CD4-positive, alpha-beta T cell (primary cell): ENCODE measurements around the gene GFI1. TPM values are rescaled to one million over a fixed set of nuclear protein-coding genes. Genes with fewer than 3 reads are reported as not detected.

ENCODE experiments used
- ATAC-seq: fragments of 200-7000 bp; cut with Tn5 transposase; one replicate; pipeline ENCODE4 v1.10.0; 2022; ENCODE audit warnings: mild to moderate bottlenecking; ENCODE audit not compliant: poor library complexity
- CTCF ChIA-PET: fragments of 350-600 bp; sonication (Branson Sonifier 250); formaldehyde crosslinking; loops from one replicate; lab custom pipeline; 2021; ENCODE audit warnings: antibody characterized with exemption, inconsistent platforms; lab: Charles Lee
- POLR2A ChIA-PET: fragments of 350-600 bp; sonication (Branson Sonifier 250); formaldehyde crosslinking; loops from one replicate; lab custom pipeline; 2021; ENCODE audit warnings: antibody characterized with exemption, inconsistent platforms; lab: Charles Lee
- DNase-seq, 14 experiments: peaks; one replicate each; pipeline ENCODE4 v3.0.0-alpha.2; 2013 to 2020; ENCODE audit warnings: mixed read lengths in 2 of 14
- H3K27ac ChIP-seq, 2 donors: one replicate each; pipeline versions ENCODE4 v1.5.1 to v1.7.0; 2013; ENCODE audit warnings: low read length in 2 of 2, low read depth in 1 of 2, mild to moderate bottlenecking in 1 of 2
- H3K27me3 ChIP-seq, 2 experiments: 1 replicate in 1 of 2; 2 replicates in 1 of 2; pipeline versions ENCODE4 v1.6.1 to v1.7.0; 2013; ENCODE audit warnings: low read length in 2 of 2, control low read depth in 1 of 2, mild to moderate bottlenecking in 1 of 2, moderate library complexity in 1 of 2; ENCODE audit not compliant: insufficient read depth in 2 of 2, control insufficient read depth in 1 of 2
- H3K36me3 ChIP-seq: one replicate; pipeline ENCODE4 v1.6.1; 2013; ENCODE audit warnings: low read length, control low read depth; ENCODE audit not compliant: insufficient read depth
- H3K4me1 ChIP-seq: one replicate; pipeline ENCODE4 v1.6.1; 2013; ENCODE audit warnings: low read length, control low read depth; ENCODE audit not compliant: insufficient read depth
- H3K4me3 ChIP-seq: one replicate; pipeline ENCODE4 v1.5.1; 2013; ENCODE audit warnings: mild to moderate bottlenecking, low read length, moderate library complexity
- H3K9me3 ChIP-seq, 2 experiments: 1 replicate in 1 of 2; 2 replicates in 1 of 2; pipeline versions ENCODE4 v1.6.1 to v1.7.0; 2013; ENCODE audit warnings: low read length in 2 of 2, mild to moderate bottlenecking in 2 of 2, control low read depth in 1 of 2, moderate library complexity in 1 of 2; ENCODE audit not compliant: control insufficient read depth in 1 of 2, insufficient read depth in 1 of 2
- H3K27ac Mint-ChIP-seq: one replicate; pipeline ENCODE4 v1.8.0; 2020; ENCODE audit warnings: mixed read lengths
- H3K27me3 Mint-ChIP-seq: one replicate; pipeline ENCODE4 v1.8.0; 2021; ENCODE audit warnings: mixed read lengths
- H3K36me3 Mint-ChIP-seq: one replicate; pipeline ENCODE4 v1.8.0; 2021; ENCODE audit warnings: low read depth, mixed read lengths
- H3K4me1 Mint-ChIP-seq: one replicate; pipeline ENCODE4 v1.8.0; 2021; ENCODE audit warnings: low read depth, mixed read lengths
- H3K4me3 Mint-ChIP-seq: one replicate; pipeline ENCODE4 v1.8.0; 2020; ENCODE audit warnings: mild to moderate bottlenecking, mixed read lengths
- H3K9me3 Mint-ChIP-seq: one replicate; pipeline ENCODE4 v1.8.0; 2020; ENCODE audit warnings: mixed read lengths
- CTCF ChIP-seq: fragments of 200-600 bp; IDR thresholded peaks from one replicate; pipeline ENCODE4 v1.8.0; 2022; ENCODE audit warnings: antibody characterized with exemption, mild to moderate bottlenecking
- intact Hi-C, 2 experiments: fragments of 100-400 bp; cut with DNase I in 1 of 2; cut with micrococcal nuclease in 1 of 2; formaldehyde crosslinking; loops; one replicate each; pipeline versions ENCODE4 v1.15.1 to v1.9.0; 2023 to 2025; cut with DNase I, micrococcal nuclease
- total RNA-seq, 174 experiments: library from RNA in 2 of 174; stranded (reverse) in 2 of 174; gene quantifications; one replicate each; pipeline ENCODE4 v1.2.3 and lab custom pipeline; 2021 to 2026

The GFI1 gene
- total RNA-seq, 2 experiments from 2014 or later, result 13.0 to 15.3 TPM

GRCh38 chr1:92465256-92465647, 21.5 kb downstream of the GFI1 start:
- TF ChIP-seq CTCF, result no peak
- Mint-ChIP-seq H3K36me3 (no peaks in the 10 kb centered on the region), H3K9me3 (no peaks in the 10 kb centered on the region), H3K4me1 (peaks cover 61% of the 10 kb centered on the region), H3K4me3 (no peak overlapping the region), H3K27ac (no peak overlapping the region), H3K27me3 (no peaks in the 10 kb centered on the region)
- ChIA-PET POLR2A (interaction anchor here (2.3 kb wide), 1 partner anchor 19 kb away, joined by 14 read pairs; no protein-coding TSS in a partner anchor), CTCF (no interaction called here)
- Histone ChIP-seq H3K27me3 (no peaks in the 10 kb centered on the region), H3K36me3 (no peaks in the 10 kb centered on the region), H3K4me1 (peaks cover 31% of the 10 kb centered on the region), H3K4me3 (no peak overlapping the region), H3K9me3 (no peaks in the 10 kb centered on the region), H3K27ac (no peak overlapping the region)
- ATAC-seq, result no peak
- intact Hi-C loops, result no loop called here
- no peak for DNase-seq

GRCh38 chr1:92464588-92465255, 22.0 kb downstream of the GFI1 start:
- Mint-ChIP-seq H3K4me1 (peaks cover 65% of the 10 kb centered on the region), H3K36me3 (no peaks in the 10 kb centered on the region), H3K4me3 (peak overlapping the region; percentile 27), H3K9me3 (no peaks in the 10 kb centered on the region), H3K27me3 (no peaks in the 10 kb centered on the region), H3K27ac (peak overlapping the region; percentile 23)
- peak in 1 of 14 experiments; percentile 45 for DNase-seq
- intact Hi-C loops, result no loop called here
- ATAC-seq, result no peak
- Histone ChIP-seq H3K27me3 (no peaks in the 10 kb centered on the region), H3K36me3 (no peaks in the 10 kb centered on the region), H3K4me1 (peaks cover 36% of the 10 kb centered on the region), H3K4me3 (no peak overlapping the region), H3K27ac (no peak overlapping the region), H3K9me3 (no peaks in the 10 kb centered on the region)
- TF ChIP-seq CTCF, result no peak
- POLR2A ChIA-PET, result interaction anchor here (2.3 kb wide), 1 partner anchor 19 kb away, joined by 14 read pairs; no protein-coding TSS in a partner anchor
- CTCF ChIA-PET, result no interaction called here

GRCh38 chr1:92461364-92462097, 25.2 kb downstream of the GFI1 start:
- H3K4me1 ChIP-seq, result peaks cover 32% of the 10 kb centered on the region
- no peaks in the 10 kb centered on the region for H3K9me3 Mint-ChIP-seq
- no peaks in the 10 kb centered on the region for H3K36me3 ChIP-seq
- no peak overlapping the region for H3K27ac ChIP-seq
- no peak overlapping the region for H3K4me3 Mint-ChIP-seq
- H3K36me3 Mint-ChIP-seq, result no peaks in the 10 kb centered on the region
- no peaks in the 10 kb centered on the region for H3K27me3 ChIP-seq
- H3K9me3 ChIP-seq, result no peaks in the 10 kb centered on the region
- ATAC-seq, result no peak
- no peaks in the 10 kb centered on the region for H3K27me3 Mint-ChIP-seq
- POLR2A ChIA-PET, result no interaction called here
- no peak for TF ChIP-seq CTCF
- intact Hi-C loops, result no loop called here
- H3K4me1 Mint-ChIP-seq, result peaks cover 58% of the 10 kb centered on the region
- CTCF ChIA-PET, result no interaction called here
- H3K4me3 ChIP-seq, result no peak overlapping the region
- no peak overlapping the region for H3K27ac Mint-ChIP-seq
- DNase-seq, result peak in 3 of 14 experiments; percentile 31 to 44 (median 40)
